HL-60 (cell line): ENCODE results near the gene NUTM2B.
"Not testable (repeated sequence)": the region's sequence is repeated elsewhere in the genome, so short reads cannot be mapped to it uniquely, and the experiment has no call there.

Experiments
- POLR2AphosphoS5 ChIP-seq: IDR thresholded peaks from 2 replicates; pipeline ENCODE4 v1.6.1; 2012; ENCODE audit warnings: low read depth
- TF ChIP-seq, protein P1 (sequence below): IDR thresholded peaks from one replicate; pipeline ENCODE4 v1.5.1; 2011; ENCODE audit warnings: low read length, control low read depth, inconsistent platforms; ENCODE audit not compliant: insufficient read depth

DNA sequence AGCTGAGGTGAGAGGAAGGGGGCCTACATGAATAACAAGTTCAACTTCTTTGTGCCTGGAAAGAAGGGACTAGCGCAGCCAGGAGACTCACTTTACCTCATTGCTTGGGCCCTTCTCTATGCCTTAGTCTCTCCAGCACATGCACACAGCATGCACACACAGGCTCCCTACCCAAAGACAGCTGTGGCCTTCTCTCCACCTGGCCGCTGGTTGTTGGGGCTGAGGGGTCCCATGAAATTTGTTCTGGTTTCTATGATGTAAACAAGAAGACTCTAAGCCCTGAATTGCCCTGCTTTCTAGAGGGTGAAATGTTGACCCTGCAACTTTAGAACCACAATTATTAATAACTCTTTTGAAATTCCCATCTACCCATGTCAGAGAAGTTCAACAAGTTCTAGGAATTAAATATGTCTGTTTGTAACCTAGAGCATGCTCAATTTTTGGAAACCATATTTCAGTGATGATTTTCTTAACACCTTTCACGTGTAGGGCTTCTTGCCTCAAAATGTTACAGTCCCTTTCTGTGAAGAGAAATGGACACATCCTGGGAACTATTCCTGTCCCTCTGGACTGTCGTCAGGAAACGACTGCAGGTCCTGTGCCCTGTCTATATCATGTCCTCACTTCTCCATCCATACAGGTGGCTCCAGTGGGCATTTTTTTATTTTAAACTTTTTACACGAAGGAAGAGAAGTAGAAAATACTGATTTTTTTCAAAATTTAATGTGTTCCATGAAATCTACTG, 15.4 kb upstream of the NUTM2B start:
- TF ChIP-seq, protein P1, sequence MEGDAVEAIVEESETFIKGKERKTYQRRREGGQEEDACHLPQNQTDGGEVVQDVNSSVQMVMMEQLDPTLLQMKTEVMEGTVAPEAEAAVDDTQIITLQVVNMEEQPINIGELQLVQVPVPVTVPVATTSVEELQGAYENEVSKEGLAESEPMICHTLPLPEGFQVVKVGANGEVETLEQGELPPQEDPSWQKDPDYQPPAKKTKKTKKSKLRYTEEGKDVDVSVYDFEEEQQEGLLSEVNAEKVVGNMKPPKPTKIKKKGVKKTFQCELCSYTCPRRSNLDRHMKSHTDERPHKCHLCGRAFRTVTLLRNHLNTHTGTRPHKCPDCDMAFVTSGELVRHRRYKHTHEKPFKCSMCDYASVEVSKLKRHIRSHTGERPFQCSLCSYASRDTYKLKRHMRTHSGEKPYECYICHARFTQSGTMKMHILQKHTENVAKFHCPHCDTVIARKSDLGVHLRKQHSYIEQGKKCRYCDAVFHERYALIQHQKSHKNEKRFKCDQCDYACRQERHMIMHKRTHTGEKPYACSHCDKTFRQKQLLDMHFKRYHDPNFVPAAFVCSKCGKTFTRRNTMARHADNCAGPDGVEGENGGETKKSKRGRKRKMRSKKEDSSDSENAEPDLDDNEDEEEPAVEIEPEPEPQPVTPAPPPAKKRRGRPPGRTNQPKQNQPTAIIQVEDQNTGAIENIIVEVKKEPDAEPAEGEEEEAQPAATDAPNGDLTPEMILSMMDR: not testable (repeated sequence)
- TF ChIP-seq POLR2AphosphoS5: not testable (repeated sequence)
